ENCODE measurements around the gene MEI4.

Gene MEI4

DNA sequence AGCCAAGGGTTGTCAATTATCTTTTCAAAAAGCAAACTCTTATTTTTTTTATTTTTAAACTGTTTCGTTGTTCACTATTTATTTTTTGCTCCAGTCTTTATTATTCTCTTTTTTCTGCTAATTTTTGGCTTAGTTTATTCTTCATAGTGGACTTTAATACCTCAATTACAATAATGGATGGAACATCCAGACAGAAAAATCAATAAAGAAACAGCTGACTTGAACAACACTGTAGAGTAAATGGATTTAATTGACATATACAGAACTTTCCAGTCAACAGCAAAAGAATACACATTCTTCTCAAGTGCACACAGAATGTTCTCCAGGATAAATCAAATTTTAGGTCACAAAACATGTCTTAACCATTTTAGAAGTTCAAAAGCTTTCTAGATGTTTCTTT is 111.5 kb downstream of the MEI4 start:
- Histone ChIP-seq H3K4me3 (ENCODE audit: low read depth, low read length, poor library complexity, severe bottlenecking) (no peak overlapping the region), H3K27ac (ENCODE audit: low read depth, low read length, poor library complexity, severe bottlenecking) (no peak overlapping the region), H4K20me1 (ENCODE audit: insufficient read depth, low read length) (no peaks in the 10 kb centered on the region), H3K36me3 (ENCODE audit: insufficient read depth, low read length) (no peaks in the 10 kb centered on the region), H2AFZ (ENCODE audit: low read length) (no peak overlapping the region), H3K9me3 (ENCODE audit: low read length) (no peaks in the 10 kb centered on the region), H3K79me2 (ENCODE audit: insufficient read depth, low read length) (no peaks in the 10 kb centered on the region), H3K9me2 (ENCODE audit: low read depth, low read length) (no peaks in the 10 kb centered on the region), H3K27me3 (ENCODE audit: insufficient read depth, low read length) (no peaks in the 10 kb centered on the region), H3K4me1 (ENCODE audit: insufficient read depth, low read length, severe bottlenecking) (no peaks in the 10 kb centered on the region), H3F3A (ENCODE audit: insufficient read depth, low read length) (no peaks in the 10 kb centered on the region), H3K9ac (ENCODE audit: low read length) (no peak overlapping the region), H3K4me2 (ENCODE audit: low read length) (no peak overlapping the region)
- TF ChIP-seq EZH2 (IDR thresholded peaks at IDR 0.05; ENCODE audit: borderline replicate concordance, low read length) (no peak), CTCF (IDR thresholded peaks at IDR 0.05; ENCODE audit: low read length) (no peak)

GRCh38 chr6:77773157-77773822 is 120.5 kb downstream of the MEI4 start:
- H3K9ac ChIP-seq (ENCODE audit: low read length), result no peak overlapping the region
- H3F3A ChIP-seq (ENCODE audit: insufficient read depth, low read length), result no peaks in the 10 kb centered on the region
- no peak overlapping the region for H2AFZ ChIP-seq (ENCODE audit: low read length)
- no peaks in the 10 kb centered on the region for H3K9me2 ChIP-seq (ENCODE audit: low read depth, low read length)
- no peak for TF ChIP-seq CTCF (IDR thresholded peaks at IDR 0.05; ENCODE audit: low read length)
- H3K4me2 ChIP-seq (ENCODE audit: low read length), result no peak overlapping the region
- no peaks in the 10 kb centered on the region for H3K36me3 ChIP-seq (ENCODE audit: insufficient read depth, low read length)
- no peaks in the 10 kb centered on the region for H3K27me3 ChIP-seq (ENCODE audit: insufficient read depth, low read length)
- H3K4me1 ChIP-seq (ENCODE audit: insufficient read depth, low read length, severe bottlenecking), result no peaks in the 10 kb centered on the region
- H4K20me1 ChIP-seq (ENCODE audit: insufficient read depth, low read length), result no peaks in the 10 kb centered on the region
- no peak overlapping the region for H3K4me3 ChIP-seq (ENCODE audit: low read depth, low read length, poor library complexity, severe bottlenecking)
- H3K79me2 ChIP-seq (ENCODE audit: insufficient read depth, low read length), result no peaks in the 10 kb centered on the region
- H3K9me3 ChIP-seq (ENCODE audit: low read length), result no peaks in the 10 kb centered on the region
- no peak overlapping the region for H3K27ac ChIP-seq (ENCODE audit: low read depth, low read length, poor library complexity, severe bottlenecking)

GRCh38 chr6:77774457-77774856 is 121.6 kb downstream of the MEI4 start:
- Histone ChIP-seq H3K27me3 (ENCODE audit: insufficient read depth, low read length) (no peaks in the 10 kb centered on the region), H3K4me3 (ENCODE audit: low read depth, low read length, poor library complexity, severe bottlenecking) (no peak overlapping the region), H4K20me1 (ENCODE audit: insufficient read depth, low read length) (no peaks in the 10 kb centered on the region), H3F3A (ENCODE audit: insufficient read depth, low read length) (no peaks in the 10 kb centered on the region), H3K9me2 (ENCODE audit: low read depth, low read length) (no peaks in the 10 kb centered on the region), H3K4me1 (ENCODE audit: insufficient read depth, low read length, severe bottlenecking) (no peaks in the 10 kb centered on the region), H3K79me2 (ENCODE audit: insufficient read depth, low read length) (no peaks in the 10 kb centered on the region), H3K27ac (ENCODE audit: low read depth, low read length, poor library complexity, severe bottlenecking) (no peak overlapping the region), H3K36me3 (ENCODE audit: insufficient read depth, low read length) (no peaks in the 10 kb centered on the region), H3K9me3 (ENCODE audit: low read length) (no peaks in the 10 kb centered on the region), H2AFZ (ENCODE audit: low read length) (no peak overlapping the region), H3K4me2 (ENCODE audit: low read length) (no peak overlapping the region), H3K9ac (ENCODE audit: low read length) (no peak overlapping the region)
- no peak for TF ChIP-seq EZH2 (IDR thresholded peaks at IDR 0.05; ENCODE audit: borderline replicate concordance, low read length)
- no peak for TF ChIP-seq CTCF (IDR thresholded peaks at IDR 0.05; ENCODE audit: low read length)

Data from OCI-LY1 (cell line).